Fibroblast of villous mesenchyme (primary cell): ENCODE results near the gene NLGN2. TPM values are rescaled to one million over a fixed set of nuclear protein-coding genes. Genes with fewer than 3 reads are reported as not detected.
A peak's percentile ranks its signal among the peaks of the same experiment; 100 is the strongest.

Experiments used
- DNase-seq: peaks from one replicate; pipeline ENCODE4 v3.0.0-alpha.2; 2010; ENCODE audit warnings: low read depth
- H3K4me3 ChIP-seq: 2 replicates; pipeline ENCODE4 v1.5.1; 2011; ENCODE audit warnings: low read depth, mild to moderate bottlenecking, low read length
- total RNA-seq: library from RNA; depleted of rRNA; stranded (reverse); fragments of >200 nt; gene quantifications from 2 replicates; pipeline ENCODE4 v1.2.3, GENCODE V29; 2012
- TF ChIP-seq, protein P1 (sequence below): IDR thresholded peaks from 2 replicates; pipeline ENCODE4 v1.5.1; 2012; ENCODE audit warnings: low read depth, mild to moderate bottlenecking, low read length; ENCODE audit not compliant: insufficient read depth

NLGN2 gene
- total RNA-seq, 1 donor, result 9.5 TPM

DNA sequence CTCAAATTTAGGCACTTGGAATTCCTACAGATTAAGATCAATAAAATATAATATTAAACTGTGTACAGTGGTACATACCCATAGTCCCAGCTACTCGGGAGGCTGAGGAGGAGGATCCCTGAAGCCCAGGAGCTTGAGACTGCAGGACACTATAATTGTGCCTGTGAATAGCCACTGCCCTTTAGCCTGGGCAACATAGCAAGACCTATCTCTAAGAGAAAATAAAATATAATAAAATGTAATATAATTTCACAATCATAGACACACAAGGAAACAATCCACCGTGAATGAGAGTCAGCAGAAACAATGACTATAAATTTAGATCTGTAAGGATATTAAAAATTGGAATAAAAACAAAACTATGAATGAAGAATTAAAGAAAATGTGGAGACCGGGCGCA lies 36.8 kb upstream of the NLGN2 start:
- TF ChIP-seq, protein P1, sequence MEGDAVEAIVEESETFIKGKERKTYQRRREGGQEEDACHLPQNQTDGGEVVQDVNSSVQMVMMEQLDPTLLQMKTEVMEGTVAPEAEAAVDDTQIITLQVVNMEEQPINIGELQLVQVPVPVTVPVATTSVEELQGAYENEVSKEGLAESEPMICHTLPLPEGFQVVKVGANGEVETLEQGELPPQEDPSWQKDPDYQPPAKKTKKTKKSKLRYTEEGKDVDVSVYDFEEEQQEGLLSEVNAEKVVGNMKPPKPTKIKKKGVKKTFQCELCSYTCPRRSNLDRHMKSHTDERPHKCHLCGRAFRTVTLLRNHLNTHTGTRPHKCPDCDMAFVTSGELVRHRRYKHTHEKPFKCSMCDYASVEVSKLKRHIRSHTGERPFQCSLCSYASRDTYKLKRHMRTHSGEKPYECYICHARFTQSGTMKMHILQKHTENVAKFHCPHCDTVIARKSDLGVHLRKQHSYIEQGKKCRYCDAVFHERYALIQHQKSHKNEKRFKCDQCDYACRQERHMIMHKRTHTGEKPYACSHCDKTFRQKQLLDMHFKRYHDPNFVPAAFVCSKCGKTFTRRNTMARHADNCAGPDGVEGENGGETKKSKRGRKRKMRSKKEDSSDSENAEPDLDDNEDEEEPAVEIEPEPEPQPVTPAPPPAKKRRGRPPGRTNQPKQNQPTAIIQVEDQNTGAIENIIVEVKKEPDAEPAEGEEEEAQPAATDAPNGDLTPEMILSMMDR, result no peak
- H3K4me3 ChIP-seq, result no peak overlapping the region
- DNase-seq, result no peak

DNA sequence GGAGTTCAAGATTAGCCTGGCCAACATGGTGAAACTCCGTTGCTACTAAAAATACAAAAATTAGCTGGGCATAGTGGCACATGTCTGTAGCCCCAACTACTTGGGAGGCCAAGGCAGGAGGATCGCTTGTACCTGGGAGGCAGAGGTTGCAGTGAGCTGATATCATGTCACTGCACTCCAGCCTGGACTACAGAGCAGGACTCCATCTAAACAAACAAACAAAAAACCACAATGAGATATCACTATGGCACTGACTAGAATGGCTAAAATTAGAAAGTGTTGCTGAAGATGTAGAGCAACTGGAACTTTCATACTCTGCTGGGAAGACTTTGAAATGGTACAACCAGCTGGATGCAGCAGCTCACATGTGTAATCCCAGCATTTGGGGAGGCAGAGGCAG lies 33.3 kb upstream of the NLGN2 start:
- DNase-seq, result no peak
- TF ChIP-seq, protein P1, result no peak
- H3K4me3 ChIP-seq, result no peak overlapping the region

DNA sequence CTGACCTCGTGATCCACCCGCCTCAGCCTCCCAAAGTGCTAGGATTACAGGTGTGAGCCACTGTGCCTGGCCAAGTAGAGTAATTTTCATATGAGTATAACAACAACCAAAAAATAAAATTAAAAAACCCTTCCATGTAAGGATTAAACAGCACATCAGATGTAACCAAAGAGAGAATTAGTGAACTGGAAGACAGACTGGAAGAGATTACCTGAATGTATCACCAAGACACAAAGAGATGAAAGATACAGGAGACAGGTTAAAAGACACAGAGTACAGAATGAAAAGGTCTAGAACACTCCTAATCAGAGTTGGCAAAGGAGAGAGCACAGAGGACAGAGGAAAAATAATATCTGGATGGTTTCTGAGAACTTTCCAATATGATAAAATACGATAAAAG lies 28.5 kb upstream of the NLGN2 start:
- TF ChIP-seq, protein P1, result no peak
- DNase-seq, result no peak
- H3K4me3 ChIP-seq, result no peak overlapping the region

DNA sequence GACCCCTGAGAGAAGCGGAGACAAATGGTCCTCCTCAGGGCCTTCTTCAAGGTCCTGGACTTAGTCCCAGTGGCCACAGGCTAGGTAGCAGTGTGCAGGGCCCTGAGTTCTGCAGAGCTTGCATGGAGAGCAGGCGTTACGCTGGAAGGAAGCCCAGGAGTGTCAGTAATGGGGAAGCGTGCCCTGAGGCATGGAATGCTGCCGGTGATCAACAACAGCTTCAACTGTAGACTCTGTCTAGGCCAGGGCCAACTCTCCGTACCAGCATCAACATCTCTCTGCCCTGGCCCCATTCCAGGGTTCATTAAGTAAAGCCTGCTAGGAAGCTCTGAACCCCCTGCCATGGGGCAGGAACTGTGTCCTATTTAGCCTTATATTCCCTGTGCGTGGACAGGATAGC lies 27.3 kb upstream of the NLGN2 start:
- no peak overlapping the region for H3K4me3 ChIP-seq
- peak; percentile 16 for DNase-seq
- TF ChIP-seq, protein P1, result no peak

DNA sequence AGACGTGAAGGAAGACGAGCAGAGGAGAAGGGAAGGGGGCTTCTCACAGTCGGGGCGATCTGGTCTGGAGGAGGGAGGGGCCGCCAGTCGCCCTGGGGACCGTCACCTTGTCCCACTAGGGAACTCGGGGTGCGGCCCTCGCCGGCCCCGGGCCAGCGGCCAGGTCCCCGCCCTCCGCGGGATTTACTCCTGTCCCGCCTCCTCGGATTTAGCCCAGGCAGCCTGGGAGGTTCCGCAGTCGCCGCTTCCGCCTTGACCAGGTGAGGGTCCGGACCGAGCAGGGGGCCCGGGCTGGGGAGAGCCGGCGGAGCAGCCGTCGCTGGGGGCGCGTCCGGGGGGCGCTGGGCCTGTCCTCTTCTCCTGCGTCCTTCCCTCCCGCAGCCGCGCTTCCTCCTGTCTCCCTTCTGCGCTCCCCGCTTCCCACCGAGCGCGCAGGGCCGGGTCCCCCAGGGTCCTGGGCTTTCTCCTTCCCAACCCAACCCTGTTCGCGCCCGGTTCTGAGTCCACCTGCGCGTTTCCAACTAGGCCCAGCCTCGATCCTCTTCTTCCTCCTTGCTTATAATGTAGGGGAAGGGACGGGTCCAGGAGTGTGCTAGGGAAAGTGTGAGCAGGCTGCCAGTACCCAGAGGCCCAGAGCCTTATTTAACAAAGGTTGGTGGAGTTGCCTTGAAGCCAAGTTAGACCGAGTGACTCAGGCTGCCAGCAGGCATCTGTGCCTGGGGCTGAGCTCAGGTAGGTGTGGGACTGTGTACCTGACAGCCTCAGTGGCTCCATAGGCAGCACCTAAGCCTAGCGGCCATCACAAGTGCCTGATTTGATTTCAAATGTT lies 26.6 kb upstream of the NLGN2 start, which contains the start of gene TNK1:
TSS of gene TNK1 (plus strand) at position 235 of the 829 bp plus-strand sequence. CDS start 1,838 bp downstream, outside the sequence.
- DNase-seq, result no peak
- TF ChIP-seq, protein P1, result no peak
- H3K4me3 ChIP-seq, result peak within 1 kb of the TSS; percentile 33

DNA sequence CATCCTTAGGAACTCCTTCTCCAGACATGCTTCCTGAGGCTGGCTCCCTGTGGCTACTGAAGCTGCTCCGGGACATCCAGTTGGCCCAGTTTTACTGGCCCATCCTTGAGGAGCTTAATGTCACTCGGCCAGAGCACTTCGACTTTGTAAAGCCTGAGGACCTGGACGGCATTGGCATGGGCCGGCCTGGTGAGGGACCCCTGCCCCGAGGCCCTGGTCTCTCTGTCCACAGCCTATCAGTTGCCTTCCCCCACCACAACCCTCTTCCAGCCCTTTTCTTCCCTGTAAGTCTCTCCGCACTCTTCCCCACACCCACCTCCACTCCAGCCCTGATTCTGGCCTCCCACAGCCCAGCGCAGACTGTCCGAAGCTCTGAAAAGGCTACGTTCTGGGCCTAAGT lies 24.7 kb upstream of the NLGN2 start:
- TF ChIP-seq, protein P1, result no peak
- no peak overlapping the region for H3K4me3 ChIP-seq
- DNase-seq, result no peak
